ENCODE measurements around the gene YIPF1. TPM values are rescaled to one million over a fixed set of nuclear protein-coding genes. Genes with fewer than 3 reads are reported as not detected.

Gene YIPF1
- total and polyA plus RNA-seq, 11 donors, result 8.7 to 29.5 (median 14.4) TPM

DNA sequence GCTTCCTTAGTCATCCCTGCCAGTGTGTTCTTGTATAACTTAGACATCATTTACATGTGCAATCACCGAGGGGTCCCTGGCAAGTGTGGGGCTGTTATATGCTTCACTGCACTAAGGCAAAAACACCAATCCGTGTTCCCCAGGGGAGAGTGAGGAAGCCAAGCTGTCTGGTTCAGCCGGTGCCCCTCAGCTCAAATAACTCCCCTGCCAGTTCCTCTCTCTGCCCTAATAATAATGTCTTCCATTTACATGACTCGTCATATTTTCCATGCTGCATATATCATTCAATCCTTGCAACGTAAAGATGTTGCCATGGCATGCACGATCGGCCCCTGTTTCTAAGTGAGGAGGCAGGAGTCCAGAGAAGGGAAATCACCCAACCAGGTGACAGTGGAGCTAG lies 27.1 kb downstream of the YIPF1 start:
- Histone ChIP-seq H3K27ac (no peak overlapping the region), H3K9me3 (no peaks in the 10 kb centered on the region), H3K27me3 (no peaks in the 10 kb centered on the region), H3K4me1 (no peaks in the 10 kb centered on the region), H3K36me3 (peaks cover 0 to 72% (median 52%) of the 10 kb centered on the region in 9 donors), H3K4me3 (no peak overlapping the region)
- no peak for ATAC-seq
- intact Hi-C loops (cut with DNase I), result loop anchor here in 7 of 10 donors (5.0 to 10.0 kb wide), 6 partner anchors 85 to 950 kb away; partner anchors contain the start of genes IFT25 (in 2 of the 7), LRRC42 (in 2 of the 7), TCEANC2 (in 1 of the 7) and TMEM59 (in 1 of the 7)
- no peak for DNase-seq
- TF ChIP-seq CTCF (IDR thresholded peaks at IDR 0.05) (no peak), POLR2A (IDR thresholded peaks at IDR 0.05) (no peak)
- WGBS, 4 donors, result 80 to 86% (median 86%) methylated on average over 7 of the region's 7 CpGs

GRCh38 chr1:53860967-53861411 lies 28.6 kb downstream of the YIPF1 start:
- DNase-seq (peak in 3 of 5 donors; percentile 17 to 33 (median 27)), ATAC-seq (peak; percentile 36 to 74 (median 60))
- no peak overlapping the region for H3K4me3 ChIP-seq
- no peaks in the 10 kb centered on the region for H3K4me1 ChIP-seq
- no peaks in the 10 kb centered on the region for H3K9me3 ChIP-seq
- H3K27me3 ChIP-seq, result no peaks in the 10 kb centered on the region
- TF ChIP-seq POLR2A (IDR thresholded peaks at IDR 0.05) (no peak), CTCF (IDR thresholded peaks at IDR 0.05) (peak; percentile 57 to 81 (median 72))
- intact Hi-C loops (cut with DNase I), result loop anchor here in 8 of 10 donors (2.0 to 10.0 kb wide), 7 partner anchors 86 to 951 kb away; partner anchors contain the start of genes IFT25 (in 2 of the 8), LRRC42 (in 2 of the 8), TCEANC2 (in 1 of the 8) and TMEM59 (in 1 of the 8)
- H3K27ac ChIP-seq, result no peak overlapping the region
- peaks cover 0 to 73% (median 54%) of the 10 kb centered on the region in 9 donors for H3K36me3 ChIP-seq

GRCh38 chr1:53851571-53852285 lies 37.9 kb downstream of the YIPF1 start:
- DNase-seq, result no peak
- H3K9me3 ChIP-seq, result no peaks in the 10 kb centered on the region
- peaks cover 0 to 57% (median 50%) of the 10 kb centered on the region in 9 donors for H3K36me3 ChIP-seq
- H3K4me3 ChIP-seq, result no peak overlapping the region
- TF ChIP-seq CTCF (IDR thresholded peaks at IDR 0.05) (no peak), POLR2A (IDR thresholded peaks at IDR 0.05) (no peak)
- H3K27ac ChIP-seq, result no peak overlapping the region
- H3K4me1 ChIP-seq, result no peaks in the 10 kb centered on the region
- no peak for ATAC-seq
- 86 to 91% (median 90%) methylated on average over 9 of the region's 9 CpGs for WGBS, 4 donors
- H3K27me3 ChIP-seq, result no peaks in the 10 kb centered on the region
- intact Hi-C loops (cut with DNase I), result no loop called here

GRCh38 chr1:53850082-53850673 lies 39.4 kb downstream of the YIPF1 start:
- TF ChIP-seq POLR2A (IDR thresholded peaks at IDR 0.05) (no peak), CTCF (IDR thresholded peaks at IDR 0.05) (no peak)
- Histone ChIP-seq H3K27me3 (no peaks in the 10 kb centered on the region), H3K9me3 (no peaks in the 10 kb centered on the region), H3K4me1 (no peaks in the 10 kb centered on the region), H3K4me3 (no peak overlapping the region), H3K36me3 (peaks cover 0 to 41% (median 35%) of the 10 kb centered on the region in 9 donors), H3K27ac (no peak overlapping the region)
- WGBS, 4 donors, result 78 to 91% (median 88%) methylated on average over 7 of the region's 7 CpGs
- ATAC-seq (no peak), DNase-seq (no peak)
- intact Hi-C loops (cut with DNase I), result no loop called here

Data from heart left ventricle (tissue), 16 donors.